OCI-LY1 (cell line): Measurements from ENCODE around the gene ETFB.
A peak's percentile ranks its signal among the peaks of the same experiment; 100 is the strongest.

ENCODE experiments used
- H2AFZ ChIP-seq: fragments of 200-600 bp; sonication (generic), shearing (Covaris generic); 2 replicates; pipeline ENCODE4 v1.6.0; 2014; ENCODE audit warnings: antibody characterized with exemption, mild to moderate bottlenecking, low read length
- H3F3A ChIP-seq: fragments of 200-600 bp; sonication (generic), shearing (Covaris generic); 2 replicates; pipeline ENCODE4 v1.6.0; 2014; ENCODE audit warnings: mild to moderate bottlenecking, antibody characterized with exemption, low read length, moderate library complexity; ENCODE audit not compliant: insufficient read depth
- H3K27ac ChIP-seq: fragments of 200-600 bp; sonication (generic); 2 replicates; pipeline ENCODE4 v1.5.1; 2014; ENCODE audit warnings: low read length, mixed run types, mild to moderate bottlenecking, low read depth; ENCODE audit not compliant: poor library complexity, severe bottlenecking
- H3K27me3 ChIP-seq: fragments of 200-600 bp; sonication (generic); 2 replicates; pipeline ENCODE4 v1.6.0; 2014; ENCODE audit warnings: antibody characterized with exemption, mild to moderate bottlenecking, low read length, moderate library complexity; ENCODE audit not compliant: insufficient read depth
- H3K36me3 ChIP-seq: fragments of 200-600 bp; sonication (generic); 2 replicates; pipeline ENCODE4 v1.6.1; 2014; ENCODE audit warnings: mild to moderate bottlenecking, antibody characterized with exemption, low read length, moderate library complexity, mixed read lengths; ENCODE audit not compliant: insufficient read depth
- H3K4me1 ChIP-seq: fragments of 200-600 bp; sonication (generic); 2 replicates; pipeline ENCODE4 v1.5.1; 2014; ENCODE audit warnings: mild to moderate bottlenecking, low read length, moderate library complexity; ENCODE audit not compliant: insufficient read depth, severe bottlenecking
- H3K4me2 ChIP-seq: fragments of 200-600 bp; sonication (generic), shearing (Covaris generic); 2 replicates; pipeline ENCODE4 v1.6.1; 2014; ENCODE audit warnings: low read length
- H3K4me3 ChIP-seq: fragments of 200-600 bp; sonication (generic); 2 replicates; pipeline ENCODE4 v1.5.1; 2014; ENCODE audit warnings: low read length, low read depth, mild to moderate bottlenecking, mixed read lengths; ENCODE audit not compliant: poor library complexity, severe bottlenecking
- H3K79me2 ChIP-seq: fragments of 200-600 bp; shearing (Covaris generic); 2 replicates; pipeline ENCODE4 v1.6.1; 2016; ENCODE audit warnings: mixed run types, low read length, mixed read lengths; ENCODE audit not compliant: insufficient read depth
- H3K9ac ChIP-seq: fragments of 200-600 bp; sonication (generic), shearing (Covaris generic); 2 replicates; pipeline ENCODE4 v1.6.1; 2014; ENCODE audit warnings: mild to moderate bottlenecking, low read length, mixed read lengths
- H3K9me2 ChIP-seq: fragments of 200-600 bp; sonication (generic), shearing (Covaris generic); 2 replicates; pipeline ENCODE4 v1.6.1; 2014; ENCODE audit warnings: low read depth, mild to moderate bottlenecking, low read length, mixed read lengths
- H3K9me3 ChIP-seq: fragments of 200-600 bp; shearing (Covaris generic); 2 replicates; pipeline ENCODE4 v1.6.1; 2014; ENCODE audit warnings: low read length, mixed read lengths
- H4K20me1 ChIP-seq: fragments of 200-600 bp; sonication (generic), shearing (Covaris generic); 2 replicates; pipeline ENCODE4 v1.6.0; 2016; ENCODE audit warnings: mild to moderate bottlenecking, low read length; ENCODE audit not compliant: insufficient read depth
- CTCF ChIP-seq: fragments of 200-600 bp; sonication (generic), shearing (Covaris generic); IDR thresholded peaks from 2 replicates; pipeline ENCODE4 v1.5.1; 2017; ENCODE audit warnings: mild to moderate bottlenecking, antibody characterized with exemption, low read length, moderate library complexity, mixed read lengths
- EZH2 ChIP-seq: fragments of 200-600 bp; sonication (generic), shearing (Covaris generic); IDR thresholded peaks from 2 replicates; pipeline ENCODE4 v1.8.0; 2017; ENCODE audit warnings: borderline replicate concordance, mixed run types, mild to moderate bottlenecking, antibody characterized with exemption, low read length, moderate library complexity, mixed read lengths

ETFB gene

DNA sequence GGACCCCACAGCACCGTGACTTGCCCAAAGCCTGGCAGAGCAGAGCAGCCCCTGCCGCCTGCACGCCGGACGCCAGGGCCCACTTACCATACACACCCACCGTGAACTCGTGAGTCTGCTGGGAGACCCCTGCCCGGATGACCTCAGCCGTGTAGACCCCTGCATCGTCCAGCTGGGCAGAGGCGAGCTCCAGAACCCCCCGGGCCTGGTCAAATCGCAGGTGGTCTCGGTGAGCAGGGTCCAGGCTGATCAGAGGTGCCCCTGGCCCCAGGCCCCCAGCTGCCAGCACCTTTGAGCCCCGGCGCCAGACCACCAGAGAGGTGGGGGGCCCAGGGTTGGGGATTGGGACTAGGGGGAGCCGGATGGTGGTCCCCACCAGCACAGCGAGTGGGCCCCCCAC lies 25.1 kb downstream of the ETFB start:
- no peaks in the 10 kb centered on the region for H3F3A ChIP-seq
- no peaks in the 10 kb centered on the region for H3K27me3 ChIP-seq
- no peak overlapping the region for H3K9ac ChIP-seq
- H3K4me1 ChIP-seq: peaks cover 10% of the 10 kb centered on the region
- no peak overlapping the region for H3K4me3 ChIP-seq
- no peaks in the 10 kb centered on the region for H3K9me3 ChIP-seq
- no peak overlapping the region for H3K27ac ChIP-seq
- no peak overlapping the region for H2AFZ ChIP-seq
- no peaks in the 10 kb centered on the region for H4K20me1 ChIP-seq
- no peak overlapping the region for H3K4me2 ChIP-seq
- no peaks in the 10 kb centered on the region for H3K79me2 ChIP-seq
- no peaks in the 10 kb centered on the region for H3K9me2 ChIP-seq
- no peak for TF ChIP-seq EZH2
- no peak for TF ChIP-seq CTCF
- peaks cover 15% of the 10 kb centered on the region; the same call in 1 of the 2 replicates for H3K36me3 ChIP-seq

- Histone ChIP-seq H3K4me3 (peak overlapping the region; percentile 68), H4K20me1 (no peaks in the 10 kb centered on the region), H3K27ac (no peak overlapping the region), H2AFZ (peak overlapping the region; percentile 9; the same call in 1 of the 2 replicates), H3K4me1 (peaks cover 10% of the 10 kb centered on the region), H3K9me2 (no peaks in the 10 kb centered on the region), H3K9me3 (no peaks in the 10 kb centered on the region), H3K4me2 (peak overlapping the region; percentile 80), H3K36me3 (0 out of 2 replicates have a peak, but pooled peaks cover 7% of the 10 kb centered on the region), H3K79me2 (no peaks in the 10 kb centered on the region), H3K9ac (peak overlapping the region; percentile 38; the same call in 1 of the 2 replicates), H3K27me3 (no peaks in the 10 kb centered on the region), H3F3A (no peaks in the 10 kb centered on the region)
- TF ChIP-seq EZH2 (no peak), CTCF (peak; percentile 12; the same call in 1 of the 2 replicates)
Measured at GRCh38 chr19:51339687-51340656, 26.2 kb downstream of the ETFB start.

DNA sequence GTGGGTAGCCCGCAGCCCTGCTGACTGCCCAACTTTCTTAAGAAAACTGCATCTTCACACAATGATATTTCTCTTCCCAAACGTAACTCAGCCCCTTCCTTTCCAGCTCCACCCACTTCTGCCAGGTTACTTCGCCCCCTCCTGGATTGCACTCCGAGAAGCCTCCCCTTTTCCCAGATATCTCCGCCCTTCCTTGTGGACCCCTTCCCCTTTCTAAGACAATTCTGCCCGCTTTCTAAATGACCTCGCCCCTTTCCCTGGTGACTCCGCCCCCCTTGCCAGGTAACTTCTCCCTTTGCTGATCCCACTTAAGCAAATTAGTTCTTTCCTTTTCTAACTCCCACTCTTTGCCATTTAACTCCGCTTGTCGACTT lies 26.9 kb downstream of the ETFB start:
- no peaks in the 10 kb centered on the region for H3K9me2 ChIP-seq
- no peak for TF ChIP-seq EZH2
- no peak for TF ChIP-seq CTCF
- no peaks in the 10 kb centered on the region for H3F3A ChIP-seq
- H2AFZ ChIP-seq: peak overlapping the region; percentile 9; the same call in 1 of the 2 replicates
- H3K27me3 ChIP-seq: no peaks in the 10 kb centered on the region
- no peaks in the 10 kb centered on the region for H3K79me2 ChIP-seq
- H3K9me3 ChIP-seq: no peaks in the 10 kb centered on the region
- no peaks in the 10 kb centered on the region for H4K20me1 ChIP-seq
- 0 out of 2 replicates have a peak, but pooled peaks cover under 1% of the 10 kb centered on the region for H3K36me3 ChIP-seq
- H3K4me1 ChIP-seq: peaks cover 10% of the 10 kb centered on the region
- H3K4me2 ChIP-seq: peak overlapping the region; percentile 80
- H3K4me3 ChIP-seq: peak overlapping the region; percentile 68
- H3K27ac ChIP-seq: no peak overlapping the region
- peak overlapping the region; percentile 38; the same call in 1 of the 2 replicates for H3K9ac ChIP-seq
